Activated CD8-positive, alpha-beta memory T cell treated with anti-CD3 and anti-CD28 coated beads, Interleukin-2, amount 10 ng/mL, durations not matched to agents 7 days and 5 days (primary cell): ENCODE results near the gene EXT2. TPM values are rescaled to one million over a fixed set of nuclear protein-coding genes. Genes with fewer than 3 reads are reported as not detected.

Source experiments
- ATAC-seq: fragments of 150-1000 bp; cut with Tn5 transposase; one replicate; pipeline ENCODE4 v1.10.0; 2021; ENCODE audit warnings: moderate library complexity
- CTCF ChIA-PET: fragments of 350-600 bp; sonication (Branson Sonifier 250); formaldehyde crosslinking; loops from one replicate; lab custom pipeline; 2021; ENCODE audit warnings: antibody characterized with exemption; lab: Charles Lee
- DNase-seq: peaks from one replicate; pipeline ENCODE4 v3.0.0-alpha.2; 2020
- H3K27ac Mint-ChIP-seq: one replicate; pipeline ENCODE4 v1.8.0; 2021; ENCODE audit warnings: mild to moderate bottlenecking, mixed read lengths
- H3K27me3 Mint-ChIP-seq: one replicate; pipeline ENCODE4 v1.8.0; 2021; ENCODE audit warnings: mixed read lengths
- H3K36me3 Mint-ChIP-seq: one replicate; pipeline ENCODE4 v1.8.0; 2021; ENCODE audit warnings: mild to moderate bottlenecking, mixed read lengths
- H3K4me1 Mint-ChIP-seq: one replicate; pipeline ENCODE4 v1.8.0; 2021; ENCODE audit warnings: mixed read lengths
- H3K4me3 Mint-ChIP-seq: one replicate; pipeline ENCODE4 v1.8.0; 2021; ENCODE audit warnings: mild to moderate bottlenecking, moderate library complexity, mixed read lengths
- H3K9me3 Mint-ChIP-seq: one replicate; pipeline ENCODE4 v1.8.0; 2022; ENCODE audit warnings: low read depth, mixed read lengths
- total RNA-seq, 2 experiments: library from RNA; stranded (reverse); gene quantifications; one replicate each; pipeline ENCODE4 v1.2.3, GENCODE V29; 2021

The EXT2 gene
- total RNA-seq, 2 experiments from 2014 or later, result 21.5 to 26.1 TPM

DNA sequence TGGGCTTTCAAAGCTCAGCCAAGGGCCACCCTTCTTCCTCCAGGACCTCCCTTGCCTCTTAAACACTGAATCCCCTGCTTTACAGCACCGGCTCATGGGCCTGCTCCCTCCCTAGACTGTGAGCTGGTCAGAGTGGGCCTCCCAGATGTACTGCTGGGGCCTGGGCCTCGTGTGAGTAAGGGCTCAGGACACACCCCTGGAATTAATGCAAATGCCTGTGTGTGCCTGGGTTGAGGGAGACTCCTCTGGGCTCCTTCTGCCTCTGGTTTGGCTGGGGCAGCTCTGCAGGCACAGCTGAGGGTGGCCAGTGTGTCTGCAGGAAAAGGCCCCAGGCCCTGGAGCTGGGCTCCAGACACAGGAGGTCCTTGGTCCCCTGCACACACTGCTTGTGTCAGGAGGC, 190.3 kb downstream of the EXT2 start:
- Mint-ChIP-seq H3K9me3 (no peaks in the 10 kb centered on the region), H3K27me3 (peaks cover 3% of the 10 kb centered on the region), H3K36me3 (no peaks in the 10 kb centered on the region), H3K27ac (no peak overlapping the region), H3K4me3 (no peak overlapping the region), H3K4me1 (no peaks in the 10 kb centered on the region)
- no peak for DNase-seq
- CTCF ChIA-PET, result interaction anchor here (0.9 to 4.7 kb wide), 13 partner anchors 9 to 641 kb away, joined by 3 to 17 read pairs (median 5); no protein-coding TSS in a partner anchor
- ATAC-seq, result no peak

DNA sequence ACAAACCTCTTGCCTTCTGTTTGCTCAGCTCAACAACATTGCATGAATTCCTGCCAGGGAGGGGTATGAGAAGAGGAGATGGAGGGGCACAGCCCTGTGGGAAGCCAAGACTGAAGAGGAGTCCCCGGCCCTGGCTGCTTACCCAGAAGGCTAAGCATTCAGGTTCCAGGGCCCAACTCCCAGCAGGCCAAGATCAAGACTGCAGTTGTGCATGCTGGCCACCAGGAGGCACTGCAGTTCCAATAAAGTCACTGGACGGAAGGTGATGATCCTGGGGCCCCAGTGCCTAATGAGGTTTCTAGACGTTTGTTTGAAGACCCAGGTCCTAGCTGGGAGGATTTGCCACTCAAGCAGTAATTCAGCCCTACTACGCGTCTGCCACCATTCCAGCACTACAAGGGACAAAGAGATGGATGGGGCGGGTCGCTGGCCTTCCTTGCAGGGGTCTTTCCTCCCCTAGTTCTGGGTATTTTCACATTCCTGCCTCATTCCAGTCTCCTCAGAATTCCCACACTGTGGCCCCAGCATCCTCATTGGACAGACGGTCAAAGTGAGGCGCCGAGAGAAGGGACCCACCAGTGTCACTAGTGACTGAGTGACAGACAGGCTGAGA, 190.9 kb downstream of the EXT2 start:
- Mint-ChIP-seq H3K36me3 (no peaks in the 10 kb centered on the region), H3K27ac (no peak overlapping the region), H3K4me3 (no peak overlapping the region), H3K27me3 (peaks cover 3% of the 10 kb centered on the region), H3K4me1 (no peaks in the 10 kb centered on the region), H3K9me3 (no peaks in the 10 kb centered on the region)
- peak; percentile 71 for ATAC-seq
- CTCF ChIA-PET, result interaction anchor here (0.9 to 4.7 kb wide), 15 partner anchors 10 to 641 kb away, joined by 3 to 17 read pairs (median 4); no protein-coding TSS in a partner anchor
- peak; percentile 70 for DNase-seq

DNA sequence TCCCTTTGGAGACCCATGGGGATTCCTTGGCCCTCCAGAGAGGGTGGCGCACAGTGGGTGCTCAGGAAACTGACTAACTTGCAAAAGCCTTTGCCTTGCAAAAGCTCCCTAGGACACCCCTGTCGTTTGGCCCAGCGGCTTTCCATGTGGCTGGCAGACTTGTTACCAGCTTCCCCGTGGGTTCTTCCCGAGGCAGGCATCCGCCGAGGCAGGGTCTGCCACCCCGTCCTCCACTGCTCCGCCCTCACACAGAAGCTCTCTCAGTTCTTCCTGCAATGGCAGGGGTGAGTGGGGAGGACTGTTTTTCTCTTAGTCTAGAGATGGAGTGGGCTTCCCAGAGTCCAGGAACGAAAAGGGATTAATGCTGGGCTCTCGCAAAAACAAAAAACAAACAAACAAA, 191.4 kb downstream of the EXT2 start:
- H3K36me3 Mint-ChIP-seq, result no peaks in the 10 kb centered on the region
- H3K9me3 Mint-ChIP-seq, result no peaks in the 10 kb centered on the region
- no peaks in the 10 kb centered on the region for H3K4me1 Mint-ChIP-seq
- peaks cover 3% of the 10 kb centered on the region for H3K27me3 Mint-ChIP-seq
- no peak overlapping the region for H3K27ac Mint-ChIP-seq
- no peak overlapping the region for H3K4me3 Mint-ChIP-seq
- ATAC-seq (no peak), DNase-seq (no peak)
- CTCF ChIA-PET, result interaction anchor here (1.1 to 4.7 kb wide), 8 partner anchors 10 to 640 kb away, joined by 3 to 17 read pairs (median 4); no protein-coding TSS in a partner anchor

DNA sequence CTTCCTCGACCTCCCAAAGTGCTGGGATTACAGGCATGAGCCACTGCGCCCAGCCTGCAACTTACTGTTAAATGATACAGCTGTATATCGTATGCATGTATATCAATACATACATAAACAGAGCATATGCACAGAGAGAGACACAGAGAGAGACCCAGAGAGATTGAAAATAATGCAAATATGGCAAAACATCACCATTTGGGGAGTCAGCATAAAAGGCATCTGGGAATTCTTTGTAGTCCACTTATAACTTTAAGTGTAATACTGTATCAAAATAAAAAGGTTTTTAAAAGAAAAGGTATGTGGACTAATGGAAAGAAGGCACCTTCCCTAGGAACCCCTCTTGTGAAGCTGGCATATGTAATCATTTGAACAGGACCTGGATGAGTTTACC, 192.7 kb downstream of the EXT2 start:
- ATAC-seq, result no peak
- no peaks in the 10 kb centered on the region for H3K4me1 Mint-ChIP-seq
- H3K36me3 Mint-ChIP-seq, result no peaks in the 10 kb centered on the region
- H3K9me3 Mint-ChIP-seq, result no peaks in the 10 kb centered on the region
- no peak overlapping the region for H3K27ac Mint-ChIP-seq
- peaks cover 3% of the 10 kb centered on the region for H3K27me3 Mint-ChIP-seq
- no peak for DNase-seq
- CTCF ChIA-PET, result interaction anchor here (1.1 to 4.7 kb wide), 6 partner anchors 11 to 249 kb away, joined by 3 to 16 read pairs (median 3); no protein-coding TSS in a partner anchor
- no peak overlapping the region for H3K4me3 Mint-ChIP-seq

DNA sequence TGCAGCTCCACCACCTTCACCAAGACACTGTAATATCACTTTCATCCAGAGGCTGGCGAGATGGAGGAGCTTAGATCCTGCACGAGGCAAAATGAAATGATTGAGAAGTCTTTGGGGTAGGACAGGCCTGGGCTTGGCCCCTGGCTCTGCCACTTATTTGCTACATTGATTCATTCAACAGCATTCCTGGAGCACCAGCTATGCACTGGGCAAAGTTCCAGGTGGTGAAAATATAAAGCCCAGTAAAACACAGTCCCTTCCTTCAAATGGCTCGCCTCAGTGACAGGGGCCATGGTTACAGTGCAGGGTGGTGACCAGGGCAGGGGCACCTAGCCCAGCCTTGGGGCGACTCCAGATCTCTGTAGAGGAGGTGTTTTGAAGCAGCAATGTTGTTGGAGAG, 194.7 kb downstream of the EXT2 start:
- no peak overlapping the region for H3K4me3 Mint-ChIP-seq
- ATAC-seq (no peak), DNase-seq (no peak)
- H3K4me1 Mint-ChIP-seq, result no peaks in the 10 kb centered on the region
- CTCF ChIA-PET, result interaction anchor here (0.9 to 1.0 kb wide), 2 partner anchors 11 to 76 kb away, joined by 3 to 4 read pairs; no protein-coding TSS in a partner anchor
- peaks cover 6% of the 10 kb centered on the region for H3K27me3 Mint-ChIP-seq
- no peak overlapping the region for H3K27ac Mint-ChIP-seq
- no peaks in the 10 kb centered on the region for H3K9me3 Mint-ChIP-seq
- no peaks in the 10 kb centered on the region for H3K36me3 Mint-ChIP-seq

Other genes starting within 250 kb of the EXT2 start
- 10 to 100 TPM; 32.5 to 35.4 TPM for gene ALKBH3, start 214.8 kb upstream of the EXT2 start, total RNA-seq
- under 1 TPM; 0.19 to 0.79 TPM for gene C11orf96, start 153.0 kb upstream of the EXT2 start, total RNA-seq
- gene ACCSL, start 47.7 kb upstream of the EXT2 start, total RNA-seq, result not detected
- 1 to 10 TPM; 4.9 to 7.7 TPM for gene ACCS, start 29.4 kb upstream of the EXT2 start, total RNA-seq
- gene ALX4, start 214.5 kb downstream of the EXT2 start, total RNA-seq, result not detected